Stomach smooth muscle (tissue), 2 donors: Measurements from ENCODE around the gene PPP1CB.

Source experiments
- H3K27ac ChIP-seq: one replicate; pipeline ENCODE4 v1.7.0; 2013; ENCODE audit warnings: mild to moderate bottlenecking, low read length, inconsistent platforms
- H3K27me3 ChIP-seq, 2 donors: one replicate each; pipeline ENCODE4 v1.7.0; 2013; ENCODE audit warnings: low read length in 2 of 2; ENCODE audit not compliant: insufficient read depth in 2 of 2, control insufficient read depth in 1 of 2
- H3K36me3 ChIP-seq, 2 donors: one replicate each; pipeline ENCODE4 v1.7.0; 2013; ENCODE audit warnings: low read length in 2 of 2; ENCODE audit not compliant: control insufficient read depth in 2 of 2, insufficient read depth in 2 of 2
- H3K4me1 ChIP-seq: one replicate; pipeline ENCODE4 v1.7.0; 2013; ENCODE audit warnings: low read length; ENCODE audit not compliant: control insufficient read depth, insufficient read depth
- H3K4me3 ChIP-seq, 2 donors: one replicate each; pipeline ENCODE4 v1.7.0; 2013; ENCODE audit warnings: low read length in 2 of 2
- H3K9ac ChIP-seq, 2 donors: one replicate each; pipeline ENCODE4 v1.7.0; 2013; ENCODE audit warnings: low read length in 2 of 2, mild to moderate bottlenecking in 1 of 2
- H3K9me3 ChIP-seq, 2 donors: one replicate each; pipeline ENCODE4 v1.7.0; 2013; ENCODE audit warnings: low read length in 2 of 2; ENCODE audit not compliant: control insufficient read depth in 2 of 2
- donor health status: healthy.
- donor health status: Pancreatic carcinoma.

The PPP1CB gene

GRCh38 chr2:28754321-28754720 is 2.7 kb downstream of the PPP1CB start:
- peak overlapping the region in 1 of 2 donors; percentile 34 for H3K9ac ChIP-seq
- H3K4me1 ChIP-seq: peaks cover 40% of the 10 kb centered on the region
- peak overlapping the region; percentile 34 to 86 for H3K4me3 ChIP-seq
- H3K27me3 ChIP-seq: no peaks in the 10 kb centered on the region
- no peaks in the 10 kb centered on the region for H3K36me3 ChIP-seq
- no peak overlapping the region for H3K27ac ChIP-seq
- H3K9me3 ChIP-seq: no peaks in the 10 kb centered on the region

GRCh38 chr2:28755421-28755820 is 3.8 kb downstream of the PPP1CB start:
- Histone ChIP-seq H3K9ac (peak overlapping the region in 1 of 2 donors; percentile 23), H3K4me1 (peaks cover 29% of the 10 kb centered on the region), H3K36me3 (peaks cover 2% of the 10 kb centered on the region in 2 donors), H3K27ac (no peak overlapping the region), H3K27me3 (no peaks in the 10 kb centered on the region), H3K4me3 (peak overlapping the region in 1 of 2 donors; percentile 14), H3K9me3 (no peaks in the 10 kb centered on the region)

GRCh38 chr2:28758459-28758858 is 6.8 kb downstream of the PPP1CB start:
- no peaks in the 10 kb centered on the region for H3K9me3 ChIP-seq
- H3K36me3 ChIP-seq: peaks cover 2 to 4% of the 10 kb centered on the region in 2 donors
- H3K9ac ChIP-seq: no peak overlapping the region
- H3K4me3 ChIP-seq: no peak overlapping the region
- H3K27me3 ChIP-seq: no peaks in the 10 kb centered on the region
- H3K4me1 ChIP-seq: peaks cover 27% of the 10 kb centered on the region
- H3K27ac ChIP-seq: no peak overlapping the region

GRCh38 chr2:28761420-28761819 is 9.8 kb downstream of the PPP1CB start:
- H3K4me3 ChIP-seq: no peak overlapping the region
- H3K4me1 ChIP-seq: peaks cover 16% of the 10 kb centered on the region
- no peaks in the 10 kb centered on the region for H3K27me3 ChIP-seq
- peaks cover 2 to 4% of the 10 kb centered on the region in 2 donors for H3K36me3 ChIP-seq
- H3K27ac ChIP-seq: no peak overlapping the region
- no peak overlapping the region for H3K9ac ChIP-seq
- H3K9me3 ChIP-seq: no peaks in the 10 kb centered on the region

- Histone ChIP-seq H3K27me3 (no peaks in the 10 kb centered on the region), H3K36me3 (peaks cover 2 to 4% of the 10 kb centered on the region in 2 donors), H3K27ac (no peak overlapping the region), H3K4me3 (no peak overlapping the region), H3K4me1 (peaks cover 8% of the 10 kb centered on the region), H3K9me3 (no peaks in the 10 kb centered on the region), H3K9ac (no peak overlapping the region)
These were observed 13.5 kb downstream of the PPP1CB start for GRCh38 chr2:28764909-28765711.

GRCh38 chr2:28766070-28766469 is 14.4 kb downstream of the PPP1CB start:
- no peaks in the 10 kb centered on the region for H3K36me3 ChIP-seq
- no peaks in the 10 kb centered on the region for H3K27me3 ChIP-seq
- peaks cover 8% of the 10 kb centered on the region for H3K4me1 ChIP-seq
- no peak overlapping the region for H3K27ac ChIP-seq
- no peaks in the 10 kb centered on the region for H3K9me3 ChIP-seq
- no peak overlapping the region for H3K4me3 ChIP-seq
- H3K9ac ChIP-seq: no peak overlapping the region

- Histone ChIP-seq H3K4me1 (peaks cover 8% of the 10 kb centered on the region), H3K9me3 (no peaks in the 10 kb centered on the region), H3K27ac (no peak overlapping the region), H3K27me3 (no peaks in the 10 kb centered on the region), H3K4me3 (no peak overlapping the region), H3K36me3 (no peaks in the 10 kb centered on the region), H3K9ac (no peak overlapping the region)
These were observed 15.7 kb downstream of the PPP1CB start for GRCh38 chr2:28767337-28767736.

GRCh38 chr2:28768422-28768821 is 16.8 kb downstream of the PPP1CB start:
- Histone ChIP-seq H3K4me1 (peaks cover 6% of the 10 kb centered on the region), H3K4me3 (no peak overlapping the region), H3K27me3 (no peaks in the 10 kb centered on the region), H3K9me3 (no peaks in the 10 kb centered on the region), H3K9ac (no peak overlapping the region), H3K36me3 (no peaks in the 10 kb centered on the region), H3K27ac (no peak overlapping the region)

- Histone ChIP-seq H3K36me3 (no peaks in the 10 kb centered on the region), H3K9ac (no peak overlapping the region), H3K27me3 (no peaks in the 10 kb centered on the region), H3K9me3 (no peaks in the 10 kb centered on the region), H3K27ac (no peak overlapping the region), H3K4me3 (no peak overlapping the region), H3K4me1 (peaks cover 7% of the 10 kb centered on the region)
These were observed 17.3 kb downstream of the PPP1CB start for GRCh38 chr2:28768952-28769351.

GRCh38 chr2:28772351-28772750 is 20.7 kb downstream of the PPP1CB start:
- Histone ChIP-seq H3K9me3 (no peaks in the 10 kb centered on the region), H3K9ac (no peak overlapping the region), H3K27ac (no peak overlapping the region), H3K4me1 (peaks cover 5% of the 10 kb centered on the region), H3K4me3 (no peak overlapping the region), H3K27me3 (no peaks in the 10 kb centered on the region), H3K36me3 (no peaks in the 10 kb centered on the region)

GRCh38 chr2:28776471-28776870 is 24.8 kb downstream of the PPP1CB start:
- no peaks in the 10 kb centered on the region for H3K27me3 ChIP-seq
- no peaks in the 10 kb centered on the region for H3K9me3 ChIP-seq
- no peak overlapping the region for H3K9ac ChIP-seq
- H3K27ac ChIP-seq: no peak overlapping the region
- H3K4me3 ChIP-seq: no peak overlapping the region
- H3K4me1 ChIP-seq: peaks cover 3% of the 10 kb centered on the region
- peaks cover 10 to 24% of the 10 kb centered on the region in 2 donors for H3K36me3 ChIP-seq
